T-helper 2 cell treated with Interferon-gamma antibody and Interleukin-4, amounts not matched to agents 100 ng/mL and 5 ng/mL, for 36 hours (primary cell): ENCODE measurements around the gene HNRNPLL. TPM values are rescaled to one million over a fixed set of nuclear protein-coding genes. Genes with fewer than 3 reads are reported as not detected.

Experiments
- intact Hi-C: fragments of 100-400 bp; cut with micrococcal nuclease; formaldehyde crosslinking; loops from one replicate; pipeline ENCODE4 v1.15.1; 2023
- total RNA-seq: library from RNA; stranded (reverse); gene quantifications from 2 replicates; pipeline ENCODE4 v1.2.3, GENCODE V29; 2022

Gene HNRNPLL
- total RNA-seq, 1 donor from 2014 or later = 80.6 TPM

GRCh38 chr2:38533757-38534545, 68.8 kb downstream of the HNRNPLL start:
- intact Hi-C loops = no loop called here

GRCh38 chr2:38533180-38533579, 69.5 kb downstream of the HNRNPLL start:
- intact Hi-C loops = no loop called here

GRCh38 chr2:38532366-38532765, 70.4 kb downstream of the HNRNPLL start:
- intact Hi-C loops = no loop called here

- intact Hi-C loops = no loop called here
These were observed 73.5 kb downstream of the HNRNPLL start for GRCh38 chr2:38529208-38529607.

- intact Hi-C loops = no loop called here
These were observed 74.2 kb downstream of the HNRNPLL start for GRCh38 chr2:38528534-38528933.

- intact Hi-C loops = no loop called here
These were observed 74.7 kb downstream of the HNRNPLL start for GRCh38 chr2:38528008-38528442.

- intact Hi-C loops = no loop called here
These were observed 75.3 kb downstream of the HNRNPLL start for GRCh38 chr2:38527338-38528007.

GRCh38 chr2:38526195-38526594, 76.5 kb downstream of the HNRNPLL start:
- intact Hi-C loops = no loop called here

GRCh38 chr2:38524580-38524979, 78.1 kb downstream of the HNRNPLL start:
- intact Hi-C loops = no loop called here

- intact Hi-C loops = no loop called here
These were observed 78.8 kb downstream of the HNRNPLL start for GRCh38 chr2:38523728-38524437.

GRCh38 chr2:38522754-38523349, 79.9 kb downstream of the HNRNPLL start:
- intact Hi-C loops = no loop called here

GRCh38 chr2:38521835-38522234, 80.9 kb downstream of the HNRNPLL start:
- intact Hi-C loops = no loop called here

- intact Hi-C loops = no loop called here
These were observed 85.4 kb downstream of the HNRNPLL start for GRCh38 chr2:38517284-38517683.

GRCh38 chr2:38516526-38516925, 86.2 kb downstream of the HNRNPLL start:
- intact Hi-C loops = no loop called here

GRCh38 chr2:38516122-38516521, 86.6 kb downstream of the HNRNPLL start:
- intact Hi-C loops = no loop called here

- intact Hi-C loops = no loop called here
These were observed 87.3 kb downstream of the HNRNPLL start for GRCh38 chr2:38515155-38516074.

GRCh38 chr2:38514603-38515154, 88.0 kb downstream of the HNRNPLL start:
- intact Hi-C loops = no loop called here

GRCh38 chr2:38512211-38512610, 90.5 kb downstream of the HNRNPLL start:
- intact Hi-C loops = no loop called here
